HCT116 (cell line): Measurements from ENCODE around the gene LAMA1. TPM values are rescaled to one million over a fixed set of nuclear protein-coding genes. Genes with fewer than 3 reads are reported as not detected.

Source experiments
- ATAC-seq: fragments of 200-7000 bp; cut with Tn5 transposase; 2 replicates; pipeline ENCODE4 v1.9.1; 2020; ENCODE audit warnings: mild to moderate bottlenecking, moderate library complexity
- BruUV-seq: library from RNA; stranded (reverse); fragments of 400-500 nt; replicated peaks from 2 replicates; lab custom pipeline; 2021; lab: Mats Ljungman, UMichigan
- CTCF ChIA-PET: fragments of 300-600 bp; sonication (Branson Sonifier 250); formaldehyde crosslinking; loops from one replicate; lab custom pipeline; 2021; ENCODE audit warnings: antibody characterized with exemption; lab: Charles Lee
- POLR2A ChIA-PET: fragments of 300-600, 350-600 bp; sonication (Branson Sonifier 250); formaldehyde crosslinking; loops from one replicate; lab custom pipeline; 2021; ENCODE audit warnings: antibody characterized with exemption; lab: Charles Lee
- RAD21 ChIA-PET, 2 experiments: fragments of 300-600 bp; sonication (Branson Sonifier 250); formaldehyde crosslinking; loops; one replicate each; lab custom pipeline; 2023; ENCODE audit warnings: low total read pairs in 2 of 2; ENCODE audit not compliant: uncharacterized antibody in 2 of 2, unreplicated experiment in 2 of 2, low non-redundant PET in 1 of 2; lab: Charles Lee
- DNase-seq: peaks from one replicate; pipeline ENCODE4 v3.0.0-alpha.2; 2010; ENCODE audit warnings: low read depth, low spot score
- H2AFZ ChIP-seq: fragments of 200-600 bp; shearing (Covaris generic), sonication (generic); 2 replicates; pipeline ENCODE4 v1.6.1; 2017; ENCODE audit warnings: low read depth, mixed run types, mixed read lengths, antibody characterized with exemption, low read length; ENCODE audit not compliant: poor library complexity, severe bottlenecking
- H3K27ac ChIP-seq: 2 replicates; pipeline ENCODE4 v1.5.1; 2012; ENCODE audit warnings: low read depth, low read length
- H3K27me3 ChIP-seq: fragments of 200-600 bp; sonication (generic); 2 replicates; pipeline ENCODE4 v1.6.1; 2016; ENCODE audit warnings: mixed run types, low read length, mixed read lengths; ENCODE audit not compliant: insufficient read depth
- H3K36me3 ChIP-seq, 2 experiments: fragments of 200-500 bp in 1 of 2; fragments of 200-600 bp in 1 of 2; sonication (Bioruptor generic) in 1 of 2; sonication (generic) in 1 of 2; 2 replicates each; pipeline versions ENCODE4 v1.5.1 to v1.6.1; 2014 to 2016; ENCODE audit warnings: low read length in 2 of 2, inconsistent platforms in 1 of 2, mixed read lengths in 1 of 2, mixed run types in 1 of 2; ENCODE audit not compliant: insufficient read depth in 2 of 2, control insufficient read depth in 1 of 2
- H3K4me1 ChIP-seq, 2 experiments: fragments of 200-600 bp in 1 of 2; sonication (generic) in 1 of 2; 2 replicates each; pipeline versions ENCODE4 v1.5.1 to v1.6.1; 2012 to 2017; ENCODE audit warnings: low read length in 2 of 2, inconsistent platforms in 1 of 2, mild to moderate bottlenecking in 1 of 2, mixed read lengths in 1 of 2, mixed run types in 1 of 2, moderate library complexity in 1 of 2; ENCODE audit not compliant: insufficient read depth in 2 of 2, control insufficient read depth in 1 of 2
- H3K4me2 ChIP-seq: fragments of 200-600 bp; sonication (generic); 2 replicates; pipeline ENCODE4 v1.6.1; 2017; ENCODE audit warnings: mixed run types, low read length, mixed read lengths
- H3K4me3 ChIP-seq, 2 experiments: fragments of 200-600 bp in 1 of 2; sonication (generic) in 1 of 2; replicated peaks in 1 of 2; 2 replicates each; pipeline ENCODE4 v1.5.1; 2011 to 2016; ENCODE audit warnings: low read length in 2 of 2, control low read depth in 1 of 2, low read depth in 1 of 2, mild to moderate bottlenecking in 1 of 2, mixed read lengths in 1 of 2, mixed run types in 1 of 2
- H3K79me2 ChIP-seq: fragments of 200-600 bp; sonication (generic); 2 replicates; pipeline ENCODE4 v1.6.1; 2017; ENCODE audit warnings: mild to moderate bottlenecking, mixed run types, low read length, moderate library complexity, mixed read lengths; ENCODE audit not compliant: insufficient read depth
- H3K9ac ChIP-seq: fragments of 200-600 bp; sonication (generic); 2 replicates; pipeline ENCODE4 v1.6.1; 2016; ENCODE audit warnings: low read length, mixed read lengths
- H3K9me2 ChIP-seq: fragments of 200-600 bp; sonication (generic), shearing (Covaris generic); 2 replicates; pipeline ENCODE4 v1.6.1; 2017; ENCODE audit warnings: mixed run types, mild to moderate bottlenecking, moderate library complexity; ENCODE audit not compliant: insufficient read depth
- H3K9me3 ChIP-seq, 2 experiments: fragments of 200-500 bp in 1 of 2; fragments of 200-600 bp in 1 of 2; sonication (Bioruptor generic) in 1 of 2; sonication (generic) in 1 of 2; 2 replicates each; pipeline ENCODE4 v1.6.1; 2014 to 2017; ENCODE audit warnings: low read length in 2 of 2, mixed read lengths in 2 of 2, inconsistent platforms in 1 of 2, low read depth in 1 of 2, mild to moderate bottlenecking in 1 of 2, mixed run types in 1 of 2, moderate library complexity in 1 of 2; ENCODE audit not compliant: control insufficient read depth in 1 of 2, insufficient read depth in 1 of 2
- H4K20me1 ChIP-seq: fragments of 200-600 bp; sonication (generic), shearing (Covaris generic); 2 replicates; pipeline ENCODE4 v1.6.1; 2017; ENCODE audit warnings: mixed run types, mild to moderate bottlenecking, moderate library complexity; ENCODE audit not compliant: insufficient read depth
- CBX3 ChIP-seq: IDR thresholded peaks from 2 replicates; pipeline ENCODE4 v1.6.1; 2012; ENCODE audit warnings: low read depth
- CEBPB ChIP-seq: IDR thresholded peaks from 2 replicates; pipeline ENCODE4 v1.6.1; 2012; ENCODE audit warnings: low read depth
- EGR1 ChIP-seq: IDR thresholded peaks from 2 replicates; pipeline ENCODE4 v1.6.1; 2012; ENCODE audit warnings: low read depth
- ELF1 ChIP-seq: IDR thresholded peaks from 2 replicates; pipeline ENCODE4 v1.6.1; 2012; ENCODE audit warnings: low read depth, borderline replicate concordance
- EZH2phosphoT487 ChIP-seq: fragments of 200-600 bp; IDR thresholded peaks from 2 replicates; pipeline ENCODE4 v1.6.1; 2018; ENCODE audit warnings: antibody characterized with exemption, borderline replicate concordance
- FOSL1 ChIP-seq: IDR thresholded peaks from 2 replicates; pipeline ENCODE4 v1.6.1; 2012; ENCODE audit warnings: low read depth
- JUND ChIP-seq: IDR thresholded peaks from 2 replicates; pipeline ENCODE4 v1.6.1; 2012
- MAX ChIP-seq: IDR thresholded peaks from 2 replicates; pipeline ENCODE4 v1.6.1; 2012
- POLR2A ChIP-seq: IDR thresholded peaks from 2 replicates; pipeline ENCODE4 v1.7.0; 2011; ENCODE audit warnings: borderline replicate concordance; ENCODE audit not compliant: insufficient read depth, insufficient read length; ENCODE audit errors: extremely low read depth
- POLR2AphosphoS5 ChIP-seq: IDR thresholded peaks from 2 replicates; pipeline ENCODE4 v1.6.1; 2011; ENCODE audit warnings: mild to moderate bottlenecking, low read depth, low read length, moderate library complexity
- SP1 ChIP-seq: IDR thresholded peaks from 2 replicates; pipeline ENCODE4 v1.6.1; 2012; ENCODE audit warnings: low read depth
- TCF7L2 ChIP-seq: IDR thresholded peaks from 2 replicates; pipeline ENCODE4 v1.7.0; 2011; ENCODE audit warnings: borderline replicate concordance, inconsistent platforms; ENCODE audit not compliant: insufficient read depth, insufficient read length; ENCODE audit errors: extremely low read depth
- YY1 ChIP-seq: IDR thresholded peaks from 2 replicates; pipeline ENCODE4 v1.6.1; 2011; ENCODE audit warnings: low read length, low read depth, moderate library complexity, mild to moderate bottlenecking; ENCODE audit not compliant: insufficient replicate concordance; ENCODE audit errors: extremely low read depth
- ZFX ChIP-seq: fragments of 450-650 bp; IDR thresholded peaks from 2 replicates; pipeline ENCODE4 v1.6.1; 2017
- ZNF274 ChIP-seq: fragments of 200-500 bp; sonication (Bioruptor generic); IDR thresholded peaks from 2 replicates; pipeline ENCODE4 v1.6.1; 2014; ENCODE audit warnings: mild to moderate bottlenecking, low read depth, low read length, inconsistent platforms
- intact Hi-C: fragments of 100-400 bp; cut with micrococcal nuclease; formaldehyde crosslinking; loops from 2 replicates; pipeline ENCODE4 v1.10.0; 2022
- total RNA-seq: library from RNA; stranded (reverse); gene quantifications from one replicate; pipeline ENCODE4 v1.2.1, GENCODE V29; 2021; ENCODE audit not compliant: unreplicated experiment

The LAMA1 gene
- total RNA-seq, 1 experiment from 2014 or later: 0.05 TPM

DNA sequence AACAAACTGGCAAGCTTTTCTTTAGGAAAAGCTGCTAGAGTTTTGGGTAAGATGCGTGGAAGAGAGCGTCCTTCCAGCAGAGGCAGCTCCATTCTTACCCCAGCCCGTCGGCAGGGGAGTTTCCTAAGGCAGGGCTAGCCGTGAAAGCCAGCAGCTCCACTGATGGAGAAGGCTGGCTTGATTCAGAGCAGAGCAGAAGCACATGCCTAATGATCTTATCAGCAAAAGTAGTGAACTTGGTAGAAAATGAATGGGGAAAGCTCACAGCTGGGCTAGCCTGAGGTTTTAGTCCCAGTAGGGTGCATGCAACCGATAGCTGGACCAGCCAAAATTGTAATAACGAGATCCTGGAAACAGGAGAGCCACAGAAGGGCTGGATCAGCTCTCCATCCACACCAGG lies 20.8 kb downstream of the LAMA1 start:
- Histone ChIP-seq H3K9ac (no peak overlapping the region), H3K27me3 (no peaks in the 10 kb centered on the region), H3K4me3 (no peak overlapping the region), H3K9me2 (no peaks in the 10 kb centered on the region), H3K9me3 (peaks cover 0 to 14% of the 10 kb centered on the region in 2 experiments; a peak in 2 of 4 replicates), H2AFZ (no peak overlapping the region), H3K4me2 (no peak overlapping the region), H3K4me1 (no peaks in the 10 kb centered on the region), H3K27ac (no peak overlapping the region), H3K36me3 (no peaks in the 10 kb centered on the region), H3K79me2 (no peaks in the 10 kb centered on the region)
- intact Hi-C loops: no loop called here
- ChIA-PET RAD21 (no interaction called here), CTCF (no interaction called here)
- no peak for DNase-seq
- TF ChIP-seq TCF7L2: no peak
- no peak for TF ChIP-seq YY1
- no peak for TF ChIP-seq FOSL1
- no peak for TF ChIP-seq CBX3
- TF ChIP-seq ELF1: no peak
- no peak for TF ChIP-seq POLR2AphosphoS5
- no peak for TF ChIP-seq EGR1
- TF ChIP-seq MAX: no peak
- no peak for TF ChIP-seq POLR2A
- TF ChIP-seq CEBPB: no peak
- TF ChIP-seq SP1: no peak
- no peak for TF ChIP-seq EZH2phosphoT487
- TF ChIP-seq ZFX: no peak
- no peak for TF ChIP-seq ZNF274
- TF ChIP-seq, all 23 proteins: peak for 0
- BruUV-seq: no TSS peak
- ATAC-seq: no peak
- POLR2A ChIA-PET: no interaction called here
- no peaks in the 10 kb centered on the region for H4K20me1 ChIP-seq

DNA sequence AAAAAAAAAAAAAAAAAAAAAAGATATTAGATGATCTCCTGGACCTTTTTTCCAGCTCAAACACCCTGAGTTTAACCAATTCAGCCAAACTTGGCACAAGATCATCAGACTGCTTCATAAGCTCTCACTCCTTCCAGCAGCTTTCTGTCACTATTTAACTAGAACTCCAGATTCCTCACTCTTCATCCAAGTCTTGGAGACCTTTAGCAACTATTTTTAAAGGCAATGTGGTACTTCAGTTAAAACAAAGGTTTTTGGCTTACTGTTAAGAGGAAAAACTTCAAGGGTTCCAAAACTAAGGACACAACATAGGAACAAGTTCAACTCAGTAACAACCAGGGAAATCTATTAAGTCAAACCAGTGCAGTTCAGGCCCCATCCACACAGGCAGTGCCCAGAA lies 23.2 kb downstream of the LAMA1 start:
- H3K9me3 ChIP-seq: peaks cover 0 to 8% of the 10 kb centered on the region in 2 experiments; a peak in 2 of 4 replicates
- no TSS peak for BruUV-seq
- ATAC-seq (no peak), DNase-seq (no peak)
- H3K4me3 ChIP-seq: no peak overlapping the region
- no peaks in the 10 kb centered on the region for H3K9me2 ChIP-seq
- TF ChIP-seq POLR2A (no peak), EGR1 (no peak), JUND (no peak)
- TF ChIP-seq, all 23 proteins: peak for 0
- ChIA-PET RAD21 (no interaction called here), CTCF (no interaction called here), POLR2A (no interaction called here)
- H3K4me2 ChIP-seq: no peak overlapping the region
- H3K27ac ChIP-seq: no peak overlapping the region
- intact Hi-C loops: no loop called here
- H3K27me3 ChIP-seq: no peaks in the 10 kb centered on the region
- no peak overlapping the region for H2AFZ ChIP-seq
- no peaks in the 10 kb centered on the region for H3K36me3 ChIP-seq
- H4K20me1 ChIP-seq: no peaks in the 10 kb centered on the region
- no peak overlapping the region for H3K9ac ChIP-seq
- H3K4me1 ChIP-seq: no peaks in the 10 kb centered on the region
- no peaks in the 10 kb centered on the region for H3K79me2 ChIP-seq
